Measurements from ENCODE around the gene TRIM74.
"Not testable (repeated sequence)": the region's sequence is repeated elsewhere in the genome, so short reads cannot be mapped to it uniquely, and the experiment has no call there.

TRIM74 gene

GRCh38 chr7:72954563-72955198, 14.6 kb downstream of the TRIM74 start:
- DNase-seq, result peak; percentile 21

GRCh38 chr7:72953901-72954562, 15.2 kb downstream of the TRIM74 start:
- not testable (repeated sequence) for DNase-seq

- DNase-seq, result not testable (repeated sequence)
These were observed 18.8 kb downstream of the TRIM74 start for GRCh38 chr7:72950432-72950831.

- DNase-seq, result not testable (repeated sequence)
These were observed 19.6 kb downstream of the TRIM74 start for GRCh38 chr7:72949686-72950085.

- DNase-seq, result not testable (repeated sequence)
These were observed 20.0 kb downstream of the TRIM74 start for GRCh38 chr7:72949276-72949675.

- DNase-seq, result not testable (repeated sequence)
These were observed 20.6 kb downstream of the TRIM74 start for GRCh38 chr7:72948714-72949113.

GRCh38 chr7:72946130-72946745, 23.0 kb downstream of the TRIM74 start:
- not testable (repeated sequence) for DNase-seq

- not testable (repeated sequence) for DNase-seq
These were observed 23.7 kb downstream of the TRIM74 start for GRCh38 chr7:72945597-72945996.

GRCh38 chr7:72944937-72945336, 24.3 kb downstream of the TRIM74 start:
- not testable (repeated sequence) for DNase-seq

GRCh38 chr7:72942956-72943355, 26.3 kb downstream of the TRIM74 start:
- DNase-seq, result not testable (repeated sequence)

- peak; percentile 31 for DNase-seq
These were observed 27.1 kb downstream of the TRIM74 start for GRCh38 chr7:72942022-72942705.

- DNase-seq, result not testable (repeated sequence)
These were observed 41.0 kb downstream of the TRIM74 start for GRCh38 chr7:72928216-72928615.

GRCh38 chr7:72927791-72928190, 41.5 kb downstream of the TRIM74 start:
- not testable (repeated sequence) for DNase-seq

GRCh38 chr7:72925546-72926120, 43.6 kb downstream of the TRIM74 start:
- DNase-seq, result peak; percentile 11

- DNase-seq, result peak; percentile 88
These were observed 44.3 kb downstream of the TRIM74 start, which contains the start of gene POM121 for GRCh38 chr7:72924733-72925545. TSS of gene POM121 (plus strand) at chr7:72925095. CDS start at chr7:72925122, 27 bp downstream.

- DNase-seq, result no peak
These were observed 44.9 kb downstream of the TRIM74 start for GRCh38 chr7:72924386-72924732.

- no peak for DNase-seq
These were observed 50.0 kb downstream of the TRIM74 start for GRCh38 chr7:72919256-72919775.

GRCh38 chr7:72914756-72915525, 54.3 kb downstream of the TRIM74 start:
- peak; percentile 67 for DNase-seq

- DNase-seq, result not testable (repeated sequence)
These were observed 55.5 kb downstream of the TRIM74 start for GRCh38 chr7:72913750-72914149.

GRCh38 chr7:72911395-72911794, 57.9 kb downstream of the TRIM74 start:
- DNase-seq, result not testable (repeated sequence)

Measured in CD4-positive, alpha-beta T cell treated with Interleukin-17A for 1 hour (primary cell).